Calu3 (cell line): ENCODE results near the gene KIFBP. TPM values are rescaled to one million over a fixed set of nuclear protein-coding genes. Genes with fewer than 3 reads are reported as not detected.
A peak's percentile ranks its signal among the peaks of the same experiment; 100 is the strongest.
"Not testable (repeated sequence)": the region's sequence is repeated elsewhere in the genome, so short reads cannot be mapped to it uniquely, and the experiment has no call there.

Experiments
- BruUV-seq: library from RNA; stranded (reverse); fragments of 400-500 nt; replicated peaks from 2 replicates; lab custom pipeline; 2021; lab: Mats Ljungman, UMichigan
- CTCF ChIA-PET: fragments of 300-600 bp; sonication (Branson Sonifier 250); formaldehyde crosslinking; loops from one replicate; lab custom pipeline; 2022; ENCODE audit warnings: antibody characterized with exemption; lab: Charles Lee
- DNase-seq: peaks from one replicate; pipeline ENCODE4 v3.0.0; 2022
- H3K27ac Mint-ChIP-seq: one replicate; pipeline ENCODE4 v1.8.0; 2022; ENCODE audit warnings: mixed read lengths; ENCODE audit not compliant: unreplicated experiment
- H3K27me3 Mint-ChIP-seq: one replicate; pipeline ENCODE4 v1.8.0; 2022; ENCODE audit warnings: mixed read lengths; ENCODE audit not compliant: unreplicated experiment
- H3K36me3 Mint-ChIP-seq: one replicate; pipeline ENCODE4 v1.8.0; 2022; ENCODE audit warnings: mild to moderate bottlenecking, moderate library complexity, mixed read lengths; ENCODE audit not compliant: insufficient read depth, unreplicated experiment
- H3K4me1 Mint-ChIP-seq: one replicate; pipeline ENCODE4 v1.8.0; 2022; ENCODE audit warnings: mild to moderate bottlenecking, low read depth, mixed read lengths; ENCODE audit not compliant: unreplicated experiment
- H3K4me3 Mint-ChIP-seq: one replicate; pipeline ENCODE4 v1.8.0; 2022; ENCODE audit warnings: mild to moderate bottlenecking, low read depth, moderate library complexity, mixed read lengths; ENCODE audit not compliant: unreplicated experiment
- H3K9me3 Mint-ChIP-seq: one replicate; pipeline ENCODE4 v1.8.0; 2022; ENCODE audit warnings: low read depth, mixed read lengths; ENCODE audit not compliant: unreplicated experiment
- intact Hi-C: fragments of 100-400 bp; cut with micrococcal nuclease; formaldehyde crosslinking; loops from one replicate; pipeline ENCODE4 v1.10.0; 2022; ENCODE audit not compliant: unreplicated experiment
- total RNA-seq: library from RNA; stranded (reverse); gene quantifications from 2 replicates; pipeline ENCODE4 v1.2.3, GENCODE V29; 2022
- TF ChIP-seq, protein P1 (sequence below): fragments of 200-600 bp; IDR thresholded peaks from one replicate; pipeline ENCODE4 v1.8.0; 2022; ENCODE audit warnings: antibody characterized with exemption; ENCODE audit not compliant: unreplicated experiment

KIFBP gene
- total RNA-seq, 1 experiment from 2014 or later, result 36.7 TPM

DNA sequence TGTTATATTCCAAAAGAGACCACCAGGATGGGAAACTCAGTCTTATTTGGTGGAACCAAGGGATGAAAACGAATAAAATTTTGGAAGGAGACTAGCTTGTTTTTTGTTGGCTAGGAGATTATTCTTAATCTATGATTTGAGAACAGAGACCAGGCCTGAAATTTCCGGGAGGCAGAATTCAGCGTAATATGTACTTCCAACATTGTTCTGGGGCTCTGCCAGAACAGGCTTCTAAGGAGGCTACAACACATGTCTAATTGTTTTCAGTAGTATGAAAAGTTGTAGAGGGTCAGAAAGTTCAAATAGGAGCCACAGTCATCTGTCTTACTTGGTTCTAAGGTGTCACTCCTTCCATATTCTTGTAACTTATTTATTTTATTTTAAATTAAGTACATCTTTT is 30.9 kb upstream of the KIFBP start:
- BruUV-seq, result no TSS peak
- H3K36me3 Mint-ChIP-seq, result peaks cover 71% of the 10 kb centered on the region
- peaks cover 28% of the 10 kb centered on the region for H3K4me1 Mint-ChIP-seq
- no peaks in the 10 kb centered on the region for H3K9me3 Mint-ChIP-seq
- peak overlapping the region; percentile 100 for H3K27ac Mint-ChIP-seq
- intact Hi-C loops, result no loop called here
- DNase-seq, result no peak
- TF ChIP-seq, protein P1, sequence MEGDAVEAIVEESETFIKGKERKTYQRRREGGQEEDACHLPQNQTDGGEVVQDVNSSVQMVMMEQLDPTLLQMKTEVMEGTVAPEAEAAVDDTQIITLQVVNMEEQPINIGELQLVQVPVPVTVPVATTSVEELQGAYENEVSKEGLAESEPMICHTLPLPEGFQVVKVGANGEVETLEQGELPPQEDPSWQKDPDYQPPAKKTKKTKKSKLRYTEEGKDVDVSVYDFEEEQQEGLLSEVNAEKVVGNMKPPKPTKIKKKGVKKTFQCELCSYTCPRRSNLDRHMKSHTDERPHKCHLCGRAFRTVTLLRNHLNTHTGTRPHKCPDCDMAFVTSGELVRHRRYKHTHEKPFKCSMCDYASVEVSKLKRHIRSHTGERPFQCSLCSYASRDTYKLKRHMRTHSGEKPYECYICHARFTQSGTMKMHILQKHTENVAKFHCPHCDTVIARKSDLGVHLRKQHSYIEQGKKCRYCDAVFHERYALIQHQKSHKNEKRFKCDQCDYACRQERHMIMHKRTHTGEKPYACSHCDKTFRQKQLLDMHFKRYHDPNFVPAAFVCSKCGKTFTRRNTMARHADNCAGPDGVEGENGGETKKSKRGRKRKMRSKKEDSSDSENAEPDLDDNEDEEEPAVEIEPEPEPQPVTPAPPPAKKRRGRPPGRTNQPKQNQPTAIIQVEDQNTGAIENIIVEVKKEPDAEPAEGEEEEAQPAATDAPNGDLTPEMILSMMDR, result no peak
- H3K4me3 Mint-ChIP-seq, result peak overlapping the region; percentile 99
- H3K27me3 Mint-ChIP-seq, result no peaks in the 10 kb centered on the region
- CTCF ChIA-PET, result no interaction called here

DNA sequence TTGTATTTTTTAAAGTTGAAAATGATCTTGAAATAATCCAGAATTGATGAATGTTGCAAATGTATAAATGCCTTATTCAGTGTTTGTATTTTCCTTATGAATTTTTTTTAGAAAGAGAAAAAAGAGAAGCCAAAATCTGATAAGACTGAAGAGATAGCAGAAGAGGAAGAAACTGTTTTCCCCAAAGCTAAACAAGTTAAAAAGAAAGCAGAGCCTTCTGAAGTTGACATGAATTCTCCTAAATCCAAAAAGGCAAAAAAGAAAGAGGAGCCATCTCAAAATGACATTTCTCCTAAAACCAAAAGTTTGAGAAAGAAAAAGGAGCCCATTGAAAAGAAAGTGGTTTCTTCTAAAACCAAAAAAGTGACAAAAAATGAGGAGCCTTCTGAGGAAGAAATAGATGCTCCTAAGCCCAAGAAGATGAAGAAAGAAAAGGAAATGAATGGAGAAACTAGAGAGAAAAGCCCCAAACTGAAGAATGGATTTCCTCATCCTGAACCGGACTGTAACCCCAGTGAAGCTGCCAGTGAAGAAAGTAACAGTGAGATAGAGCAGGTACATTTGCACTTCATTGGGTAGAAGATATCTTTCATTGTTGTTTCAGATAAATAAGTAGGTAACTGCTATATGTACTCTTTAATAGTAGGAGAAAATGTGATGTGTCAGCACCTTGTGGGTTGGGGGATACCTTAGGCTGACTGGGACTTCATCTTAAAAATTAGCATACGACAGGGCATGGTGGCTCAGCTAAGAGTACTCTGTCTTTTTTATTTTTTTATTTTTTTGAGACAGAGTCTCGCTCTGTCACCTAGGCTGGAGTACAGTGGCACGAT is 28.7 kb upstream of the KIFBP start:
- CTCF ChIA-PET, result no interaction called here
- peak overlapping the region; percentile 49 for H3K4me3 Mint-ChIP-seq
- H3K36me3 Mint-ChIP-seq, result peaks cover 94% of the 10 kb centered on the region
- H3K9me3 Mint-ChIP-seq, result no peaks in the 10 kb centered on the region
- no peak for DNase-seq
- peaks cover 28% of the 10 kb centered on the region for H3K4me1 Mint-ChIP-seq
- intact Hi-C loops, result no loop called here
- TSS peak; percentile 0 for BruUV-seq
- peak overlapping the region; percentile 41 for H3K27ac Mint-ChIP-seq
- H3K27me3 Mint-ChIP-seq, result no peaks in the 10 kb centered on the region
- TF ChIP-seq, protein P1, result no peak

GRCh38 chr10:68963151-68963550 is 25.5 kb upstream of the KIFBP start:
- intact Hi-C loops, result no loop called here
- CTCF ChIA-PET, result no interaction called here
- no peak overlapping the region for H3K27ac Mint-ChIP-seq
- DNase-seq, result no peak
- no peaks in the 10 kb centered on the region for H3K27me3 Mint-ChIP-seq
- no peaks in the 10 kb centered on the region for H3K9me3 Mint-ChIP-seq
- H3K4me1 Mint-ChIP-seq, result peaks cover 28% of the 10 kb centered on the region
- H3K36me3 Mint-ChIP-seq, result peaks cover 94% of the 10 kb centered on the region
- TF ChIP-seq, protein P1, result no peak
- no peak overlapping the region for H3K4me3 Mint-ChIP-seq
- no TSS peak for BruUV-seq

DNA sequence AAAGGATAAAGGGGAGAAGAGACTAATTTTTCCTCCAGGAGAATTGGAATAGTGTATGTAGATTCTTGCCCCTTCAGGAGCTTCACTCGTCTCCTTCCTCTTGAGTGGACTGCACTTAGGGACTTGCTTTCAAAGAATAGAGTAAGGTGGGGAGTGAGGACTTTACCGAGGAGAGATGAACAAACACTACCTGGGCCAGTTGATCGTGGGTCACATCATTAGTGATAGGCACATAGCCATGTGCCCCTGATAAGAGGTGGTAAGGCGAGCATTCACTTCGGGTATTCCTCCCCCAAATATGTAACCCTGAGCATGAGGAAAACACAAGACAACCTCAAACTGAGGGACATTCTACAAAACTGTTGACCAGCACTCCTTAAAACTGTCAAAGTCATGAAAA is 14.6 kb upstream of the KIFBP start:
- CTCF ChIA-PET, result no interaction called here
- BruUV-seq, result no TSS peak
- H3K27ac Mint-ChIP-seq, result no peak overlapping the region
- H3K27me3 Mint-ChIP-seq, result no peaks in the 10 kb centered on the region
- intact Hi-C loops, result no loop called here
- H3K4me3 Mint-ChIP-seq, result no peak overlapping the region
- TF ChIP-seq, protein P1, result no peak
- H3K9me3 Mint-ChIP-seq, result no peaks in the 10 kb centered on the region
- peaks cover 91% of the 10 kb centered on the region for H3K36me3 Mint-ChIP-seq
- DNase-seq, result no peak
- H3K4me1 Mint-ChIP-seq, result no peaks in the 10 kb centered on the region

DNA sequence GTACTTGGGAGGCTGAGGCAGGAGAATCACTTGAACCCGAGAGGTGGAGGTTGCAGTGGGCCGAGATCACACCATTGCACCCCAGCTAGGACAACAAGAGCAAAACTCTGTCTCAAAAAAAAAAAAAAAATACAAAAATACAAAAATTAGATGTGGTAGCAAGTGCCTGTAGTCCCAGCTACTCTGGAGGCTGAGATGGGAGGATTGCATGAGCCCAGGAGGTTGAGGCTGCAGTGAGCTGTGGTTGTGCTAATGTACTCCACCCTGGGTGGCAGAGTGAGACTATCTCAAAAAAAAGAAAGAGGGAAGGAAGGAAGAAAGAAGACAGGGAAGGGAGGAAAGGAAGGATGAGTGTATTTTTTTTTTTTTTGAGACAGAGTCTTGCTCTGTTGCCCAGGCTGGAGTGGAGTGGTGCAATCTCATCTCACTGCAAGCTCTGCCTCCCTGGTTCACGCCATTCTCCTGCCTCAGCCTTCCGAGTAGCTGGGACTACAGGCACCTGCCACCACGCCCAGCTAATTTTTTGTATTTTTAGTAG is 12.6 kb upstream of the KIFBP start:
- DNase-seq, H3K4me3 Mint-ChIP-seq, H3K9me3 Mint-ChIP-seq, intact Hi-C loops, H3K27ac Mint-ChIP-seq, H3K27me3 Mint-ChIP-seq, BruUV-seq, H3K4me1 Mint-ChIP-seq, CTCF ChIA-PET: not testable (repeated sequence)
- H3K36me3 Mint-ChIP-seq, result peaks cover 84% of the 10 kb centered on the region

GRCh38 chr10:68979738-68980137 is 8.9 kb upstream of the KIFBP start:
- not testable (repeated sequence) for H3K9me3 Mint-ChIP-seq, BruUV-seq

More at GRCh38 chr10:68979738-68980137, 8.9 kb upstream of the KIFBP start:
- H3K4me1 Mint-ChIP-seq, H3K27me3 Mint-ChIP-seq, DNase-seq, intact Hi-C loops, H3K27ac Mint-ChIP-seq, H3K4me3 Mint-ChIP-seq, CTCF ChIA-PET: not testable (repeated sequence)
- peaks cover 65% of the 10 kb centered on the region for H3K36me3 Mint-ChIP-seq
